ENCODE measurements around the gene MMP2. TPM values are rescaled to one million over a fixed set of nuclear protein-coding genes. Genes with fewer than 3 reads are reported as not detected.
A peak's percentile ranks its signal among the peaks of the same experiment; 100 is the strongest.

MMP2 gene
- total RNA-seq, 1 experiment from 2014 or later: 1.5 TPM

DNA sequence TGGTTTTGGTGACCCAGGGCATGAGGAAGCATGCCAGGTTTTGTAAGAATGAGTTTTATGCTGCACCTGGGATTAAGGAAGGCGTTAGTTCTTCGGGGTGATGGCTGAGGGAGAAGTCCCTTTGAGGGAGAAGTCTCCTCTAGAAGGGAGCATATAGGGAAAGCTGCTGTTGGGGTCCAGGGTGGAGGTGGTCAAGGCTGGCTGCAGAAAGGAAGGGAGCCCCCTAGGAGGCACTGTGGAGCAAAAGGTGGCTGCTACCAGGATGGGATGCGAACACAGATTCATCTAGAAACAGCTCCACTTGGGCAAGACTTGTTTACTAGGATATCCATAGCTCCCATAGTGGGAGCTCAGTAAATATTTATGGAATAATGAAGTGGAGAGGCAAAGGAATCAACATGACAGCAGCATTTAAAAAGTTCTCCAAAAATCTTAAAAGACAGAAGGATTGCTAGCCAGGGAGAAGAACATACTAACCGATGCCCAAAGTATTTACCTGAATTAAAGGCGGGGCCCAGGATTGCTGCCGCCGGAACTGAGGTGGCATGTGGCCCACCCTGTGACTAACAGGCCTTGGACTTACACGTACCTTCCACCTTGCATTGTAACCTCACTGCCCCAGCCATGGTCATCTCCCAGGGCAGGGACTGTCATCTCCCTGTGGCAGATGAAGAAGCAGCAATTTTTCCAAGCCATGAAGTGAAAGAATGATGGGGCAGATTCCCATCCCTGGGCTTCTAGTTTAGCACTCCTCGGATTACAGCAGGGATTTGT, 22.7 kb downstream of the MMP2 start:
- no peak overlapping the region for H3K4me3 ChIP-seq (replicated peaks in 1 of 2; ENCODE audit: low read depth in 1 of 2, low read length in 2 of 2)
- DNase-seq (ENCODE audit: low read depth, low spot score): no peak
- ATAC-seq: no peak
- H3K9ac ChIP-seq (ENCODE audit: low read length): peak overlapping the region; percentile 9; the same call in 1 of the 2 replicates
- no peaks in the 10 kb centered on the region for H3K79me2 ChIP-seq (ENCODE audit: insufficient read depth, low read length)
- intact Hi-C loops (cut with micrococcal nuclease): loop anchor here (5.0 kb wide), 1 partner anchor 1181 kb away; the partner anchor contains the start of gene MT1X
- POLR2A ChIA-PET: no interaction called here
- BruUV-seq (replicated peaks): no TSS peak
- no peak overlapping the region for H3K27ac ChIP-seq (ENCODE audit: low read depth, low read length)
- no peaks in the 10 kb centered on the region for H3K9me3 ChIP-seq (ENCODE audit: control insufficient read depth in 1 of 2, insufficient read depth in 1 of 2, low read depth in 1 of 2, low read length in 2 of 2)
- H3K4me2 ChIP-seq (ENCODE audit: low read length): peak overlapping the region; percentile 58
- no peaks in the 10 kb centered on the region for H4K20me1 ChIP-seq (ENCODE audit: insufficient read depth)
- no peaks in the 10 kb centered on the region for H3K9me2 ChIP-seq (ENCODE audit: insufficient read depth)
- TF ChIP-seq, protein P1, sequence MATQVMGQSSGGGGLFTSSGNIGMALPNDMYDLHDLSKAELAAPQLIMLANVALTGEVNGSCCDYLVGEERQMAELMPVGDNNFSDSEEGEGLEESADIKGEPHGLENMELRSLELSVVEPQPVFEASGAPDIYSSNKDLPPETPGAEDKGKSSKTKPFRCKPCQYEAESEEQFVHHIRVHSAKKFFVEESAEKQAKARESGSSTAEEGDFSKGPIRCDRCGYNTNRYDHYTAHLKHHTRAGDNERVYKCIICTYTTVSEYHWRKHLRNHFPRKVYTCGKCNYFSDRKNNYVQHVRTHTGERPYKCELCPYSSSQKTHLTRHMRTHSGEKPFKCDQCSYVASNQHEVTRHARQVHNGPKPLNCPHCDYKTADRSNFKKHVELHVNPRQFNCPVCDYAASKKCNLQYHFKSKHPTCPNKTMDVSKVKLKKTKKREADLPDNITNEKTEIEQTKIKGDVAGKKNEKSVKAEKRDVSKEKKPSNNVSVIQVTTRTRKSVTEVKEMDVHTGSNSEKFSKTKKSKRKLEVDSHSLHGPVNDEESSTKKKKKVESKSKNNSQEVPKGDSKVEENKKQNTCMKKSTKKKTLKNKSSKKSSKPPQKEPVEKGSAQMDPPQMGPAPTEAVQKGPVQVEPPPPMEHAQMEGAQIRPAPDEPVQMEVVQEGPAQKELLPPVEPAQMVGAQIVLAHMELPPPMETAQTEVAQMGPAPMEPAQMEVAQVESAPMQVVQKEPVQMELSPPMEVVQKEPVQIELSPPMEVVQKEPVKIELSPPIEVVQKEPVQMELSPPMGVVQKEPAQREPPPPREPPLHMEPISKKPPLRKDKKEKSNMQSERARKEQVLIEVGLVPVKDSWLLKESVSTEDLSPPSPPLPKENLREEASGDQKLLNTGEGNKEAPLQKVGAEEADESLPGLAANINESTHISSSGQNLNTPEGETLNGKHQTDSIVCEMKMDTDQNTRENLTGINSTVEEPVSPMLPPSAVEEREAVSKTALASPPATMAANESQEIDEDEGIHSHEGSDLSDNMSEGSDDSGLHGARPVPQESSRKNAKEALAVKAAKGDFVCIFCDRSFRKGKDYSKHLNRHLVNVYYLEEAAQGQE (IDR thresholded peaks at IDR 0.05; ENCODE audit: low read depth): no peak
- TF ChIP-seq, protein P2, sequence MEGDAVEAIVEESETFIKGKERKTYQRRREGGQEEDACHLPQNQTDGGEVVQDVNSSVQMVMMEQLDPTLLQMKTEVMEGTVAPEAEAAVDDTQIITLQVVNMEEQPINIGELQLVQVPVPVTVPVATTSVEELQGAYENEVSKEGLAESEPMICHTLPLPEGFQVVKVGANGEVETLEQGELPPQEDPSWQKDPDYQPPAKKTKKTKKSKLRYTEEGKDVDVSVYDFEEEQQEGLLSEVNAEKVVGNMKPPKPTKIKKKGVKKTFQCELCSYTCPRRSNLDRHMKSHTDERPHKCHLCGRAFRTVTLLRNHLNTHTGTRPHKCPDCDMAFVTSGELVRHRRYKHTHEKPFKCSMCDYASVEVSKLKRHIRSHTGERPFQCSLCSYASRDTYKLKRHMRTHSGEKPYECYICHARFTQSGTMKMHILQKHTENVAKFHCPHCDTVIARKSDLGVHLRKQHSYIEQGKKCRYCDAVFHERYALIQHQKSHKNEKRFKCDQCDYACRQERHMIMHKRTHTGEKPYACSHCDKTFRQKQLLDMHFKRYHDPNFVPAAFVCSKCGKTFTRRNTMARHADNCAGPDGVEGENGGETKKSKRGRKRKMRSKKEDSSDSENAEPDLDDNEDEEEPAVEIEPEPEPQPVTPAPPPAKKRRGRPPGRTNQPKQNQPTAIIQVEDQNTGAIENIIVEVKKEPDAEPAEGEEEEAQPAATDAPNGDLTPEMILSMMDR (IDR thresholded peaks at IDR 0.05 in 2 of 3, conservative IDR thresholded peaks at IDR 0.05 in 1 of 3; ENCODE audit: borderline replicate concordance in 1 of 3, insufficient read depth in 1 of 3, low read depth in 2 of 3, low read length in 2 of 3): peak in 2 of 3 experiments; percentile 60 to 62; a peak in 4 of 6 replicates
- CTCF ChIA-PET: interaction anchor here (0.8 to 1.9 kb wide), 8 partner anchors 29 to 57 kb away, joined by 3 to 5 read pairs (median 4); no protein-coding TSS in a partner anchor
- H3K36me3 ChIP-seq (ENCODE audit: control insufficient read depth in 1 of 2, insufficient read depth in 2 of 2, low read length in 2 of 2): no peaks in the 10 kb centered on the region
- no peaks in the 10 kb centered on the region for H3K27me3 ChIP-seq (ENCODE audit: insufficient read depth, low read length)
- RAD21 ChIA-PET (ENCODE audit: low non-redundant PET in 1 of 2, low total read pairs in 2 of 2, uncharacterized antibody in 2 of 2, unreplicated experiment in 2 of 2): no interaction called here
- H2AFZ ChIP-seq (ENCODE audit: low read depth, low read length, poor library complexity, severe bottlenecking): peak overlapping the region; percentile 44
- H3K4me1 ChIP-seq (ENCODE audit: control insufficient read depth in 1 of 2, insufficient read depth in 2 of 2, low read length in 2 of 2): peaks cover 27 to 45% of the 10 kb centered on the region in 2 experiments
